GM19043 (cell line): ENCODE data around the gene RYR3.

Experiments used
- ATAC-seq: cut with Tn5 transposase; IDR thresholded peaks from one replicate; pipeline ENCODE4 v1.9.1; 2021; ENCODE audit warnings: low read depth; ENCODE audit not compliant: unreplicated experiment

Gene RYR3

DNA sequence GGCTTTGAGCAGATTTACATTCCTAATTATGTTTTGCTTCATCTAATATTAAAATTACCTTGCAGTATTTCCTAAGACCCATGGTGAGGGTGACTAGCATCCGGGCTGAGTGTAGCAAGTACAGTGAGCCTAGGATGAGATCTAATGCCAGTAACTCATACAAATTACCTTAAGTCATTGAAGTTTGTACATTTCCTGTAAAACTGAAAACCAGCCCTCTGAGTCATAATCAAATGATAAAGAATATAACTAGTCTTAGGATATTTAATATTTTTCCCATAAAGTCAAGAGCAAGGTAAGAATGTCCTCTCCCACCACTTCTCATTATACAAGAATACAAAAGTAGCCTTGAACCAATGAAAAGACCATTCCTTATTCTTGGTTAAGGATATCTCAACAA is 602.7 kb downstream of the RYR3 start:
- no peak for ATAC-seq
